ACHN (cell line): ENCODE measurements around the gene TTC28.

ENCODE experiments used
- DNase-seq: peaks from one replicate; pipeline ENCODE4 v3.0.0-alpha.2; 2015
- in situ Hi-C: cut with HindIII; loops from 2 replicates; pipeline ENCODE4 v1.10.0; 2017; ENCODE audit warnings: low sequenced_read_pairs, low pct_ligation_motif_present, low pct_unique_long_range_greater_than_20kb

TTC28 gene

GRCh38 chr22:28128827-28129226 lies 550.8 kb downstream of the TTC28 start:
- no peak for DNase-seq
- in situ Hi-C loops, result no loop called here

GRCh38 chr22:28125799-28126198 lies 553.8 kb downstream of the TTC28 start:
- in situ Hi-C loops, result no loop called here
- no peak for DNase-seq

GRCh38 chr22:28123989-28124766 lies 555.5 kb downstream of the TTC28 start:
- in situ Hi-C loops, result no loop called here
- DNase-seq, result no peak

- in situ Hi-C loops, result no loop called here
- no peak for DNase-seq
Observed at GRCh38 chr22:28120691-28121592, 558.7 kb downstream of the TTC28 start.

GRCh38 chr22:28118957-28119631 lies 560.5 kb downstream of the TTC28 start:
- DNase-seq, result no peak
- in situ Hi-C loops, result no loop called here

GRCh38 chr22:28116219-28116673 lies 563.4 kb downstream of the TTC28 start:
- peak; percentile 53 for DNase-seq
- in situ Hi-C loops, result no loop called here

- no peak for DNase-seq
Observed at GRCh38 chr22:28115426-28115825, 564.2 kb downstream of the TTC28 start.

GRCh38 chr22:28112548-28113043 lies 567.0 kb downstream of the TTC28 start:
- in situ Hi-C loops, result no loop called here
- DNase-seq, result peak; percentile 53

More at GRCh38 chr22:28115426-28115825, 564.2 kb downstream of the TTC28 start:
- in situ Hi-C loops, result no loop called here

- in situ Hi-C loops, result no loop called here
- DNase-seq, result peak; percentile 3
Observed at GRCh38 chr22:28112190-28112544, 567.5 kb downstream of the TTC28 start.

GRCh38 chr22:28111501-28112189 lies 568.0 kb downstream of the TTC28 start:
- in situ Hi-C loops, result no loop called here
- DNase-seq, result no peak

- no peak for DNase-seq
- in situ Hi-C loops, result no loop called here
Observed at GRCh38 chr22:28108851-28109250, 570.8 kb downstream of the TTC28 start.

GRCh38 chr22:28106617-28107016 lies 573.0 kb downstream of the TTC28 start:
- in situ Hi-C loops, result no loop called here

GRCh38 chr22:28105988-28106387 lies 573.7 kb downstream of the TTC28 start:
- no peak for DNase-seq
- in situ Hi-C loops, result no loop called here

More at GRCh38 chr22:28106617-28107016, 573.0 kb downstream of the TTC28 start:
- DNase-seq, result no peak

- no peak for DNase-seq
- in situ Hi-C loops, result no loop called here
Observed at GRCh38 chr22:28105413-28105812, 574.2 kb downstream of the TTC28 start.

- DNase-seq, result no peak
- in situ Hi-C loops, result no loop called here
Observed at GRCh38 chr22:28103596-28103995, 576.0 kb downstream of the TTC28 start.

- in situ Hi-C loops, result no loop called here
Observed at GRCh38 chr22:28102151-28102812, 577.4 kb downstream of the TTC28 start.

GRCh38 chr22:28097627-28098026 lies 582.0 kb downstream of the TTC28 start:
- DNase-seq, result no peak
- in situ Hi-C loops, result no loop called here

More at GRCh38 chr22:28102151-28102812, 577.4 kb downstream of the TTC28 start:
- DNase-seq, result no peak

- no peak for DNase-seq
- in situ Hi-C loops, result no loop called here
Observed at GRCh38 chr22:28096161-28096560, 583.5 kb downstream of the TTC28 start.
